Activated CD4-positive, alpha-beta T cell treated with anti-CD3 and anti-CD28 coated beads, Interleukin-2, amount 10 ng/mL, durations not matched to agents 7 days and 5 days (primary cell): ENCODE results near the gene SAA1. TPM values are rescaled to one million over a fixed set of nuclear protein-coding genes. Genes with fewer than 3 reads are reported as not detected.

Source experiments
- CTCF ChIA-PET: fragments of 350-600 bp; sonication (Branson Sonifier 250); formaldehyde crosslinking; loops from one replicate; lab custom pipeline; 2021; ENCODE audit warnings: antibody characterized with exemption; lab: Charles Lee
- POLR2A ChIA-PET: fragments of 350-600 bp; sonication (Branson Sonifier 250); formaldehyde crosslinking; loops from one replicate; lab custom pipeline; 2021; ENCODE audit warnings: antibody characterized with exemption; lab: Charles Lee
- DNase-seq: peaks from one replicate; pipeline ENCODE4 v3.0.0-alpha.2; 2020
- H3K27ac Mint-ChIP-seq: one replicate; pipeline ENCODE4 v1.8.0; 2021; ENCODE audit warnings: mild to moderate bottlenecking, moderate library complexity, mixed read lengths
- H3K27me3 Mint-ChIP-seq: one replicate; pipeline ENCODE4 v1.8.0; 2021; ENCODE audit warnings: mixed read lengths
- H3K36me3 Mint-ChIP-seq: one replicate; pipeline ENCODE4 v1.8.0; 2021; ENCODE audit warnings: low read depth, mixed read lengths
- H3K4me1 Mint-ChIP-seq: one replicate; pipeline ENCODE4 v1.8.0; 2021; ENCODE audit warnings: mixed read lengths
- H3K4me3 Mint-ChIP-seq: one replicate; pipeline ENCODE4 v1.8.0; 2021; ENCODE audit warnings: mild to moderate bottlenecking, moderate library complexity, mixed read lengths
- H3K9me3 Mint-ChIP-seq: one replicate; pipeline ENCODE4 v1.8.0; 2021; ENCODE audit warnings: mixed read lengths
- total RNA-seq, 2 experiments: library from RNA; stranded (reverse); gene quantifications; one replicate each; pipeline ENCODE4 v1.2.3, GENCODE V29; 2021

Gene SAA1
- total RNA-seq, 2 experiments from 2014 or later: not detected

DNA sequence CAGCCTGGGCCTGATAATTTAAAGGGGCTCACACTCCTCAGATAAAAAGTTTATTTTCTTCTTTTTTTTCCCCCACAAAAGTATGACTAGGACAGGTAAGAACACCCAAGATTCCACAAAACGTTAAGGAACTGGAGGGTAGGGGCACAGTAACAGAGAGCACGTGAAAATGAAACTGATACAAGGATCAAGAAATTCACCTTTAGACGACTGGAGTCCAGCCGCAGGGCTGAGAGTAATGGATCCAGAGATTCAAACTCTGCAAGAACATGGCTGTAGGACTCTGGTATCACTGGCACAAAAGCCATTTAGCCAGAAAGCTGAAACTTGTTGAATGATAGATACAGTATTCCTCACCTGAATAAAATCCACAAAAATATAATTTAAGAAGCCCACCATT is 51.5 kb downstream of the SAA1 start:
- H3K27me3 Mint-ChIP-seq: no peaks in the 10 kb centered on the region

More for the DNA sequence above, 51.5 kb downstream of the SAA1 start:
- Mint-ChIP-seq H3K4me3 (no peak overlapping the region), H3K9me3 (no peaks in the 10 kb centered on the region), H3K36me3 (peaks cover 28% of the 10 kb centered on the region), H3K4me1 (peaks cover 41% of the 10 kb centered on the region), H3K27ac (no peak overlapping the region)
- DNase-seq: no peak
- POLR2A ChIA-PET: no interaction called here
- CTCF ChIA-PET: interaction anchor here (0.6 kb wide), 2 partner anchors 31 to 43 kb away, joined by 3 to 4 read pairs; no protein-coding TSS in a partner anchor

Other genes with a start within 250 kb of the SAA1 start
- under 1 TPM; 0.23 to 0.35 TPM for gene TPH1, start 220.0 kb upstream of the SAA1 start, total RNA-seq
- gene SAAL1, start 160.2 kb upstream of the SAA1 start, total RNA-seq: 10 to 100 TPM; 25.2 to 26.6 TPM
- gene MRGPRX3, start 133.7 kb upstream of the SAA1 start, total RNA-seq: not detected
- gene MRGPRX4, start 93.4 kb upstream of the SAA1 start, total RNA-seq: not detected
- gene SAA4, start 29.5 kb upstream of the SAA1 start, total RNA-seq: not detected
- under 1 TPM in 1 of 2 experiments, not detected in 1; 0.27 TPM for gene SAA2, start 17.6 kb upstream of the SAA1 start, total RNA-seq
- 10 to 100 TPM; 17.6 TPM for gene HPS5, start 55.9 kb downstream of the SAA1 start, total RNA-seq
- 10 to 100 TPM; 50.6 to 57.6 TPM for gene GTF2H1, start 56.3 kb downstream of the SAA1 start, total RNA-seq
- gene LDHA, start 128.3 kb downstream of the SAA1 start, total RNA-seq: 100 to 1,000 TPM; 879 to 948 TPM
- not detected for gene LDHC, start 146.1 kb downstream of the SAA1 start, total RNA-seq
- under 1 TPM in 1 of 2 experiments, not detected in 1; 0.15 TPM for gene LDHAL6A, start 189.6 kb downstream of the SAA1 start, total RNA-seq